Uterus (tissue), 4 donors: ENCODE measurements around the gene RFK. TPM values are rescaled to one million over a fixed set of nuclear protein-coding genes. Genes with fewer than 3 reads are reported as not detected.
"Not testable (repeated sequence)": the region's sequence is repeated elsewhere in the genome, so short reads cannot be mapped to it uniquely, and the experiment has no call there.

ENCODE experiments used
- DNase-seq, 2 donors: peaks; one replicate each; pipeline ENCODE4 v3.0.0-alpha.2; 2019 to 2020
- H3K27ac ChIP-seq, 2 donors: fragments of 200-600 bp; sonication (generic); 1 replicate in 1 of 2; 2 replicates in 1 of 2; pipeline ENCODE4 v1.5.1; 2016 to 2018
- H3K27me3 ChIP-seq, 2 donors: fragments of 200-600 bp; sonication (generic); one replicate each; pipeline ENCODE4 v1.5.1; 2018 to 2019; ENCODE audit warnings: control low read depth in 1 of 2
- H3K36me3 ChIP-seq, 2 donors: fragments of 200-600 bp; sonication (generic); one replicate each; pipeline ENCODE4 v1.5.1; 2019; ENCODE audit warnings: control low read depth in 1 of 2
- H3K4me1 ChIP-seq, 2 donors: fragments of 200-600 bp; sonication (generic); one replicate each; pipeline ENCODE4 v1.5.1; 2018 to 2019; ENCODE audit warnings: control low read depth in 1 of 2
- H3K4me3 ChIP-seq, 2 donors: fragments of 200-600 bp; sonication (generic); 1 replicate in 1 of 2; 2 replicates in 1 of 2; pipeline ENCODE4 v1.5.1; 2018 to 2019; ENCODE audit warnings: mild to moderate bottlenecking in 1 of 2
- H3K9me3 ChIP-seq, 2 donors: fragments of 200-600 bp; sonication (generic); one replicate each; pipeline ENCODE4 v1.5.1; 2019; ENCODE audit warnings: control low read depth in 1 of 2
- POLR2A ChIP-seq, 2 donors: fragments of 450-650 bp; IDR thresholded peaks; one replicate each; pipeline ENCODE4 v1.6.1; 2016; ENCODE audit warnings: antibody characterized with exemption in 2 of 2, mild to moderate bottlenecking in 1 of 2, moderate library complexity in 1 of 2
- intact Hi-C: fragments of 100-400 bp; cut with DNase I; formaldehyde crosslinking; loops from one replicate; pipeline ENCODE4 v1.15.1; 2023; ENCODE audit warnings: low total_unique reads
- total RNA-seq, 4 donors: library from RNA; depleted of rRNA in 3 of 4; stranded (reverse); fragments of >200 nt in 3 of 4; gene quantifications; one replicate each; pipeline versions ENCODE4 v1.1.0 to v1.2.4, GENCODE V29; 2014 to 2023
- TF ChIP-seq, protein P1 (sequence below), 4 experiments: fragments of 200-600 bp in 2 of 4; fragments of 450-650 bp in 2 of 4; sonication (generic) in 2 of 4; IDR thresholded peaks; one replicate each; pipeline ENCODE4 v1.5.1; 2016 to 2019; ENCODE audit warnings: antibody characterized with exemption in 4 of 4, mild to moderate bottlenecking in 2 of 4, moderate library complexity in 1 of 4
- donor health status: DM: yes; HTN: yes; CAD: no.

Gene RFK
- total RNA-seq, 4 donors from 2014 or later: 15.6 to 31.0 (median 19.2) TPM

DNA sequence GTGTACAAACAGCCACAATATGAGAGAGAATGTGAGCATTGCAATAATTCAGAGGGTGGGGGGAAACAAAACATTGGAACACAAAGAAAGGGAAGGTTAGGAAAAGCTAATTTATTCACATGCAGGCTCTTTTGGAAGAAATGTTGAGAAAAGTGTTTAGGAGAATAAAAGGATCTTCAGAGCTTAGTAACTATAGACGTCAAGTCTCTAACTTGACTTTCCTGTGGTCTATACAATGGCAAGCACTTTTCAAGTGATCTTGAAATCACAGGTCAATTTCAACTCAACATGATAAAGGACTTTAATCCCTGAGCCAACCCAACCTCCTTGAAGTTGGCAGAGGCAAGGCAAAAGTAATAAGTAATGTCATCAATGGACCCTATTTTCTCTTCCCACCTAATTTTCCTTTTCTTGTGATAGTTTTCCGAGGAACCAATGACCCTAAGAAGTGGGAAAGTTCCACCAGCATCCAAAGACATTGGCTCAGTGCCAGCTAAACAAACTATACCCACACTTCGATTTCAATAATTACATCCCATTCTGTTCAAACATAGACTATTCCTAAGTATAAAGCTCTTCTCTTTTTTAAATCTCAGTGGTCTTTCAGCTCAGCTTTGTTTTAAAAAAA is 23.7 kb downstream of the RFK start:
- Histone ChIP-seq H3K4me3 (no peak overlapping the region), H3K27ac (no peak overlapping the region), H3K36me3 (no peaks in the 10 kb centered on the region), H3K27me3 (no peaks in the 10 kb centered on the region), H3K4me1 (no peaks in the 10 kb centered on the region), H3K9me3 (no peaks in the 10 kb centered on the region)
- intact Hi-C loops: no loop called here
- TF ChIP-seq, protein P1, sequence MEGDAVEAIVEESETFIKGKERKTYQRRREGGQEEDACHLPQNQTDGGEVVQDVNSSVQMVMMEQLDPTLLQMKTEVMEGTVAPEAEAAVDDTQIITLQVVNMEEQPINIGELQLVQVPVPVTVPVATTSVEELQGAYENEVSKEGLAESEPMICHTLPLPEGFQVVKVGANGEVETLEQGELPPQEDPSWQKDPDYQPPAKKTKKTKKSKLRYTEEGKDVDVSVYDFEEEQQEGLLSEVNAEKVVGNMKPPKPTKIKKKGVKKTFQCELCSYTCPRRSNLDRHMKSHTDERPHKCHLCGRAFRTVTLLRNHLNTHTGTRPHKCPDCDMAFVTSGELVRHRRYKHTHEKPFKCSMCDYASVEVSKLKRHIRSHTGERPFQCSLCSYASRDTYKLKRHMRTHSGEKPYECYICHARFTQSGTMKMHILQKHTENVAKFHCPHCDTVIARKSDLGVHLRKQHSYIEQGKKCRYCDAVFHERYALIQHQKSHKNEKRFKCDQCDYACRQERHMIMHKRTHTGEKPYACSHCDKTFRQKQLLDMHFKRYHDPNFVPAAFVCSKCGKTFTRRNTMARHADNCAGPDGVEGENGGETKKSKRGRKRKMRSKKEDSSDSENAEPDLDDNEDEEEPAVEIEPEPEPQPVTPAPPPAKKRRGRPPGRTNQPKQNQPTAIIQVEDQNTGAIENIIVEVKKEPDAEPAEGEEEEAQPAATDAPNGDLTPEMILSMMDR (IDR thresholded peaks at IDR 0.05): no peak
- TF ChIP-seq POLR2A (IDR thresholded peaks at IDR 0.05): no peak
- no peak for DNase-seq

DNA sequence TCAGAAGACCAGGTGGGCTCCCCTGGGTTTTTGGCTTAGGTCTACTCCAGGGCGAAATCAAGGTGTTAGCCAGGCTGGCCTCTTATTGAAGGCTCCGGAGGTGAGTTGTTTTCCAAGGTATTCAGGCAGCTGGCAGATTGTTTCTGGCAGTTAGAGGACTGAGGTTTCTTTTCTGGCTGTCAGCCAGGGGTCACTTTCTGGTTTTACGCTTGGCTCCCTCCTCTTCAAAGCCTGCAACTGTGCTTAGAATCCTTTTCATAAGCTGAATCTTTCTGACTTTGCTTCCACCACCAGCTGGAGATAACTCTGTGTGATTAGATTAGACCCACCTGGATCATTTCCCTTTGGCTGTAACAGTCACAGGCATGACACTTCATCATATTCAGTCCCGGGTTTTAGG is 24.6 kb downstream of the RFK start:
- Histone ChIP-seq H3K27ac (no peak overlapping the region), H3K9me3 (no peaks in the 10 kb centered on the region), H3K27me3 (no peaks in the 10 kb centered on the region), H3K36me3 (no peaks in the 10 kb centered on the region), H3K4me3 (no peak overlapping the region), H3K4me1 (no peaks in the 10 kb centered on the region)
- no peak for DNase-seq
- intact Hi-C loops: no loop called here
- TF ChIP-seq POLR2A (IDR thresholded peaks at IDR 0.05): no peak
- TF ChIP-seq, protein P1 (IDR thresholded peaks at IDR 0.05): no peak

DNA sequence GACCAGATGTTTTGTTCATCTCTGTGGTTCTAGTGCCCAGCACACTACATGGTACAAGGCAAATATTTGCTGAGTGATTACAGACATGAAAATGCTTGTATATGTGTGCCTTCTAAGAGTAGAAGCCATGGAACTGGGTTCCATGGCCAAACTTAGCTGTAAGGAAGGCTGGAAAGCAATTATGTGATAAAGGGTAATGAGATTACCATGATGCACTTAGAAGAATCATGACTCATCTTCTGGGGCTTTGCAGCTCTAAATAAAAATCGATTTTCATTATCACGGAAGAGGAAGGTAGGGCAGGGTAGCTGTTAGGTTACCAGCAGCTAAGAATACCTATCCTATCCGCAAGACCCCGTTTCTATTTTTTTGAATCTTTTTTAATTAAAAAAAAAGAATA is 28.0 kb downstream of the RFK start:
- H3K27ac ChIP-seq: no peak overlapping the region
- no peak for DNase-seq
- no peaks in the 10 kb centered on the region for H3K4me1 ChIP-seq
- H3K27me3 ChIP-seq: no peaks in the 10 kb centered on the region
- no peak overlapping the region for H3K4me3 ChIP-seq
- H3K9me3 ChIP-seq: no peaks in the 10 kb centered on the region
- intact Hi-C loops: no loop called here
- no peaks in the 10 kb centered on the region for H3K36me3 ChIP-seq
- TF ChIP-seq, protein P1 (IDR thresholded peaks at IDR 0.05): no peak
- no peak for TF ChIP-seq POLR2A (IDR thresholded peaks at IDR 0.05)

DNA sequence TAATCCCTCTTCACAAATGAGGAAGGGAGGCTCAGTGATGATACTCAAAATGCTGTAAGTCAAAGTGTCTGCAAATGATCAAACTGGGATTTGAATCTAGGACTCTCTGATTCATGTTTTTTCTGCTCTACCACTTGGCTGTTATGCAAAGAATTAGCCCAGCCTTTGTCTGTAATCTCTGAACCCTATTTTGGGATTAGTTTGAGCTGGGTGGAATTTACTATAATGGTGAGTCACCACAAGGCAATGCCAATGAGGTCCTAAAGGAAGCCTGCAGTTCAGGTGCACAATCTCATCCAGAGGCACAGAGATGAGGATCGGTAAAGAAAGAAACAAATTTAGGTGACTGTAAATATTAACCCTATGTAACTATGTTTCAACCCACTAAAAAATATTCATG is 29.2 kb downstream of the RFK start:
- H3K36me3 ChIP-seq: no peaks in the 10 kb centered on the region

DNA sequence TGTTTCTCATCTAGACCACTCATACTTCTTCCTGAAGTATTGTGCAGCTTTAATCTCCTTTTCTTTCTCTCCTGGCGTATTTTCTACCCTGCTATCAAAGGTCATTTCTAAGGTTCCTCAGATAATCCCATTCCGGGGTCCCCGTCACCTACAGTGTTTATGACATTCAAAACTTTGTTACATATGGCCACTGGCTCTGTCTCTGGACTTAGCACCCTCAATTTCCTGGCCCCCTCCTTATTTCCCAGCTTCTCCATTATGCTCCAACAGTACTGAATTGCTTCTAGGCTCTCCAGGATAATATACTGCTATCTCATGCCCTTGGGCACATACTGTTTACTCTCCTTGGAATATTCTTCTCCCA is 31.2 kb downstream of the RFK start:
- intact Hi-C loops: no loop called here
- no peak for DNase-seq
- Histone ChIP-seq H3K4me3 (no peak overlapping the region), H3K4me1 (no peaks in the 10 kb centered on the region), H3K36me3 (no peaks in the 10 kb centered on the region), H3K9me3 (no peaks in the 10 kb centered on the region), H3K27ac (no peak overlapping the region), H3K27me3 (no peaks in the 10 kb centered on the region)
- TF ChIP-seq, protein P1 (IDR thresholded peaks at IDR 0.05): no peak
- no peak for TF ChIP-seq POLR2A (IDR thresholded peaks at IDR 0.05)

More for the DNA sequence above, 29.2 kb downstream of the RFK start:
- H3K27me3 ChIP-seq: no peaks in the 10 kb centered on the region
- no peak for TF ChIP-seq POLR2A (IDR thresholded peaks at IDR 0.05)
- TF ChIP-seq, protein P1 (IDR thresholded peaks at IDR 0.05): no peak
- intact Hi-C loops: no loop called here
- no peak overlapping the region for H3K27ac ChIP-seq
- H3K9me3 ChIP-seq: no peaks in the 10 kb centered on the region
- H3K4me3 ChIP-seq: no peak overlapping the region
- no peaks in the 10 kb centered on the region for H3K4me1 ChIP-seq
- no peak for DNase-seq

DNA sequence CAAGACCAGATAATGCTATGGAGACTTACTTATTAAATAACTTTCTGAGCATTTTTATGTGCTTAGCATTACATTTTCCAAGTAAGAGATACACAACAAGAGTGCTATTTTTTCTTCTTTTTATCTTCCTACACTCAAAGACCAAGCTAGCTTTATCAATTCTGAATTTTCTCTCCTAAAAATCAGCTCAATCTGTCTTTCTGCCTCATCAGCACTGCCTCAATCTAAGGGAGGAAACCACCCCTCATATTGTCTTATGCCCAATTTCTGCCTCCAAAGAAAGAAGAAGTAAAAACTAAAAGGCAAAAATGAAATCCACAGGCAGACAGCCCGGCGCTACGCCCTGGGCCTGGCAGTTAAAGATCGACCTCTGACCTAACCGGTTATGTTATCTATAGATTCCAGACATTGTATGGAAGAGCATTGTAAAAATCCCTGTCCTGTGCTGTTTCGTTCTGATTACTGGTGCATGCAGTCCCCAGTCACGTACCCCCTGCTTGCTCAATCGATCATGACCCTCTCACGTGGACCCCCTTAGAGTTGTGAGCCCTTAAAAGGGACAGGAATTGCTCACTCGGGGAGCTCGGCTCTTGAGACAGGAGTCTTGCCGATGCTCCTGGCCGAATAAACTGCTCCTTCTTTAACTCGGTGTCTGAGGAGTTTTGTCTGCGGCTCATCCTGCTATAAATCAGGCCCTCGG is 31.7 kb downstream of the RFK start:
- H3K4me1 ChIP-seq, H3K4me3 ChIP-seq, H3K9me3 ChIP-seq, H3K27me3 ChIP-seq, H3K36me3 ChIP-seq, DNase-seq, H3K27ac ChIP-seq, intact Hi-C loops: not testable (repeated sequence)
